HG02610 (cell line): ENCODE measurements around the gene ZFHX3.
A peak's percentile ranks its signal among the peaks of the same experiment; 100 is the strongest.
"Not testable (repeated sequence)": the region's sequence is repeated elsewhere in the genome, so short reads cannot be mapped to it uniquely, and the experiment has no call there.

ENCODE experiments used
- ATAC-seq: cut with Tn5 transposase; IDR thresholded peaks from one replicate; pipeline ENCODE4 v1.9.1; 2021; ENCODE audit warnings: mild to moderate bottlenecking, moderate library complexity; ENCODE audit not compliant: unreplicated experiment

ZFHX3 gene

DNA sequence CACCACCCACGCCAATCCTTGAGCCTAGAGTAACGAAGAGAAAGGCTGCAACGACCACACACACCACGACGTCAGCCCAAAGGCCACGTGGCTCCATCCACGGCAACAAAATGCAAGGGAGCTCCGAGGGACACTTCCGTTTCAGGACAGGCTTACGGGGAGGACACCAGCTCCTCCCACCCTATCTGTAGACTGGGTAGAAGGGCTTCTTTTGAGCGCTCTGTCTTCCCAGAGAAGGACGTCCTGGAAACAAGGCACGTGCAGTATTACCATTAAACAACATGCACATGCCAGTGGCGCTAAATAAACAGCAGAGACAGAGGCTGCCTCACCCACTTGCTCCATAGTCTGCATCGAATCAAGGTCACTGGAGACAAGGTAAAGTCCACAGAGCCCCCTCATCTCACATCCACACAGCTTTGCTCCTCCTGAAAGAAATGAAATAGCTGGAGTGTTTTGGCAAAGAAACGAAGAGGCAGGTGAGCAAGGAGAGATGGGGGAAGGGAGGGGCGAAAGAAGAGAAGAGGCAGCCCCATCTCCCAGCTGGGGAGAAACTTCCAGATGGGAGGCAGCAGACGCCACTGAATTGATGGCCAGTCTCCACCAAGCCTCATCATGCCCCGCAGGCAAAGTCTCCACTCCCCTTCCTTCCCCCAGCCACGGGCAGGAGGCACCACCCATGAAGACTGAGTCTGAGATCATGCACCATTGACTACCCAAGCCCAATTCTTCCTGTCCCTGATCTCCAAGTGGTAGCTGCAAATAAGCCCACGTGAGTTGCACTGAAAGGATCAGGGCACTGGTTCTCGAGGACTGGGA is 24.0 kb downstream of the ZFHX3 start:
- no peak for ATAC-seq

DNA sequence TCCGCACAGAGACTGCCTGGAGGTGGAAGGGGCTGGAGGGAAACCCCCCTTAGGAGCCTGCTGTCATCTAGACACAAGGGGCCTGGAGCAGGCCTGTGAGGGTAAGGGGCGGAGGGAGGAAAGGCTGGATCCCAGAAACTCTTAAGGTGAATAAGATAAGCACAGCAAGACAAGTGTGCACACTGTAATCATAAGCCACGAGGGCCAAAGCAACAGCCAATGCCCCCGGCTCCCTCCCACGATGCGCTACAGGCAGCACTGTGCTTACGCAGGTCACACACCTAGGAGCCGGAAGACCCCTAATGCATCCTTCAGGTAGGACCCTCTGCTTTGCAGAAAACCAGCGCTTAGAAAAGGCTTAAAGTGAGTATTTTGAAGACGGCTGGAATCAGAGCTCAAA is 24.6 kb downstream of the ZFHX3 start:
- no peak for ATAC-seq

DNA sequence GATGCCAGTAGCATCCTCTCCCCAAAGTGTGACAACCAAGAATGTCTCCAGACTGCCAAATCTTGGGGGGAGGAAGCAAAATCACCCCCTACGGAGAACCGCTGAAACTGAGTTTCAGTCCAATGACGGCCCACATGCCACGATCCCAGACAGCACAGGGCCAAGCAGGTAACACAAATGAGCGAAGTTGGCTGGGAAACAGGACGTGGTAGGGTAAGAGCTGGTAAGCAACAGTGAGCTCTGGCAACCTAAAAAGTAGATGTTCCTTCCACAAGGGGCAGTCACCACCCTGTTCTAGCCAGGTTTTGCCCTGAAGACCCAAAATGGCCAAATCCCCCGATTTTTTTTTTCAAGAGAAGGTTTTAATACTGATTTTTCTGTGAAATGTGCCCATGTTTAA is 25.4 kb downstream of the ZFHX3 start:
- no peak for ATAC-seq

DNA sequence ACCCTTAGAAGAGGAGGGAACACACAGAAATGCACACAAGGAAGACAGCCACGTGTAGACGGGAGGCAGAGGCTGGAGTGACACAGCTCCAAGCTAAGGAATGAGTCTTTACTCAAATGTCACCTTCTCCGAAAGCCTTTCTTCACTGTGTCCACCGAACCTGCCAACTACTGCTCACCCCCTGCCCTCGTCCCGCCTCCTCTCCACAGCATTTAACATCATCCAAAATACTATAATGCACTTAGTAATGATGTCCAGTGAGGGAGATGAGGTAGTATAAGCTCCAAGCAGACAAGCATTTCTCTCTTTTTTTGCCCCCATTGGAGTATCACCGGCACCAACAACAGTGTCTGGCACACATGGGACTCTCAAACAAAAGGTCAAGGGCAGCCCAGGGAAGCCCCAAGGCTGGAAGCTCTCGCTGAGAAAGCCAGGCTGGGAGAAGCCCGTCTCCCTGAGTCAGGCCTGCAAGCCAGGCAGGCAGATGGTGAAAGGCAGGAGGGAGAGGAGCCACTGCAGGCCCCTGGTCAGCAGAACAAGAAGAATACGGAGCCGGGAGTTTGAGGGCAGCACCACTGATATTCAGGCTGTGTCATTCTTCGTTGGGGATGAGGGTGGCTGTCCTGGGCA is 25.9 kb downstream of the ZFHX3 start:
- no peak for ATAC-seq

DNA sequence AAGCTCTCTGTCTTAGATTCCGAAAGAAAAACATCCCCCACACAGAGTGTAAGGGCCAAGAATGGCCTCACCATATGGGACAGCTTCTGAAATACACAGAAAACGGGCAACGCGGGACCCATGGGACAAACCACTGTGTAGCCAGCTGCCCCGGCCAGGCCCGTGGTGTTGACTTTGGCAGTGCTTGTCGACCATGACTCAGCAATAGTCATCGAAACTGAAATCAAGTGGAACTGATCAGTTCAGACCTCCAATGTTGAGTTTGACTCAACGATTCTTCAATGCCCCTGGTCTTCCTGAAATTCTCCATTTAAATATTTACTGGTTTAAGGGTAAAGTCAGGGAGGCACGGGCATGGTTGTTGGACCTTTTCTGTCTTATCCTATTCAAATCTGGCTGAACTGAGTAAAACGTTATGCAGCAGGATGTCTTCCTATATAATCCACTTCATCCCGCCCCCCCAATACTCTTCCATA is 27.5 kb downstream of the ZFHX3 start:
- ATAC-seq: no peak

DNA sequence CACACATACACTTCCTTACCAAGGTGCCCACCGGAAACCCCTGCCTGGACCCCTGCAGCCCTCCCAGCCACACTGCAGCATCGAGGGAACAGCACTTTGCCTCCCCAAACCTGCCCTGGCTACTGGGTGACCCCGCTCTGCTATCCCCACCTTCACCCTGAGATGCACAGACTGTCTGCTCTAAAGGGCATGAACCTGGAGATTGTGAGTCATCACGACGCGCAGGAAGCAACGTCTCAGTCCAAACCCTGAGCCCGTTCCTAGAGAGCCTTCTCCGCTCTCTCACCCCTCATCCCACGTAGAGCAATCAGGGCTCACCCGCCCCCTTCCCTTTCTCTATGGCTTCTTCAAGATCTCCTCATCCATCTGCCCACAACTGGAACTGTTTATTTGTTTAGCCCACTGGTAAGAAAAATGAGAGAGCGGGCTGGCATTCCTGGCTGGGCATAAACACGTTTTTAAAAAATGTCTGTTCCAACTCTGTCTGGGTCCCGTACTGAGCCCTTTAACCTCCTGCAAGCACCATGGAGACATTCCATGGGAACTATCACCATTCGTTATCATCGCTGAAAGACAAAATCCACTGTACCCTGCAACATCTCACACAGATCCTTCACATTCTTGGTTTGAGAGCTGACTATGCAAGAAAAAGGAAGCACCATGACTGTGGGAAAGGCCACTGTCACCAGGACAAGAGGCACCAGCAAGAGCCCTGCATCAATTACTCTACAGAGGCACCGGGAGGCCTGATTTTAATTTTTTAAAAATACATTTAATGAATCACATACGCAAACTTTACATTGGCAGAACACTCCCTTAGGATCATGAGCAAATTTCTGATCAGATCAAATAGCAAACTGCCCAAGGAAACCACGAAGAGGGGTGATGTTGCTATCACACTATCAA is 28.2 kb downstream of the ZFHX3 start:
- no peak for ATAC-seq

DNA sequence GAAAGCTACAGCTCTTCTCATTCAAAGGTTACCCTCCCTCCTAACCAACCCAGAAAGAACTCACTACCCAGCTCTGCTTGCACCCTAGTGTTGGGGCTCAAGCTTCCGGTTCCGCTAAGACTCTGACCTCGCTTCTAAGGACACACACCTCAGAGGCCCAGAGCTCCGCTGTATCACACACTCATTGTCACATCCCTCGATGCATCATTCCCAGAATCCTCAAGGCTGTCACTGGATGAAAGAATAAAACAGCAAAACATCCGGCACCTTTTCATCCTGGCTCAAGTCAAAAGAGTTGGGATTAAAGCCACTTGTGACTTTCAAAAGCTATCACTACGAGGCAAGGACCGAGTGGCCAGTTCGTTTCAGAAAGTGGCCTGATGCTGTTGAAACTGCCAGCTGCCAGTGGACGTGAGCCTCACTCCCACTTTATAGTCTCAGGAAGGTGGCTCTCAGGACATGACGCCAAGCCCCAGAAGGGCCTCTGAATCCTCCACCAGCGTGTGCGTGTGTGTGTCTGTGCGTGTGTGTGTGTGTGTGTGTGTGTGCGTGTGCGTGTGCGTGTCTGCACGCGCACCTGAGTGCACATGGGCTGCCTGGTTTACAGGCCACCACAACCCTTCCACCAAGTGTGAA is 29.0 kb downstream of the ZFHX3 start:
- ATAC-seq: no peak

DNA sequence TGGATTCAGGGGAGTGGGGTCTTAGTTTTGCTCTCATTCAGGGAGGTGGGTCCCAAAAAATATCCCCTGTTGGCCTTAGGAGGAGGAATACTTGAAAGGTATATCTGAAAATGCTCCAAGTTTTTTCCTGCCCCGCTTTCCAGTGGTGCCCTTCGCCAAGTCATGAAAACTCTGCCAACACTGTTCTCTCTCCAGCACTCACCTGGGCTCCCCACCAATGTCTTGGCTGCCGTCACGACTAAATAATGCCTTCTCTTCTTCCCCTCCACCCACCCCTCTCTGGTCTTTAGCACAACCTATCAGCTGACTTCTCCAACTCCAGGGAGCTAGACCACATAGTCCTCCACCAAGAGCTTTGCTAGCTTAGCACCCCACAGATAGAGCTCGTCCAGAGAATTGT is 30.6 kb downstream of the ZFHX3 start:
- ATAC-seq: no peak

DNA sequence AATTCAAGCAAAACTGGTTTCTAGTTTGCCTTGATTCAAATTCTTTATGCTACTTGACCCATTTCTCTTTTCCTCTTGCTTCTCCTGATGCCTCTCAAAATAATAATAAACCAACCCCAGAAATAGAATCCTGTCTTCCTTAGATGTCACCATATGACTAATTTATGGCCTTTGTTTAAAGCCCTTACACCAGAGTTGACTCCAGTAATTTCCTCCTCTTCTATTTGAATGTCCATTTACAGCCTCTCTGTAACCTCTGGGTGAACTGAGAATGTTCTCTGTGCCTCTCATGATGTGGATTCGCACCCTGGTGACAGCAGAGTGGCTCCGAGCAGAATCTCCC is 31.5 kb downstream of the ZFHX3 start:
- peak; percentile 75 for ATAC-seq

DNA sequence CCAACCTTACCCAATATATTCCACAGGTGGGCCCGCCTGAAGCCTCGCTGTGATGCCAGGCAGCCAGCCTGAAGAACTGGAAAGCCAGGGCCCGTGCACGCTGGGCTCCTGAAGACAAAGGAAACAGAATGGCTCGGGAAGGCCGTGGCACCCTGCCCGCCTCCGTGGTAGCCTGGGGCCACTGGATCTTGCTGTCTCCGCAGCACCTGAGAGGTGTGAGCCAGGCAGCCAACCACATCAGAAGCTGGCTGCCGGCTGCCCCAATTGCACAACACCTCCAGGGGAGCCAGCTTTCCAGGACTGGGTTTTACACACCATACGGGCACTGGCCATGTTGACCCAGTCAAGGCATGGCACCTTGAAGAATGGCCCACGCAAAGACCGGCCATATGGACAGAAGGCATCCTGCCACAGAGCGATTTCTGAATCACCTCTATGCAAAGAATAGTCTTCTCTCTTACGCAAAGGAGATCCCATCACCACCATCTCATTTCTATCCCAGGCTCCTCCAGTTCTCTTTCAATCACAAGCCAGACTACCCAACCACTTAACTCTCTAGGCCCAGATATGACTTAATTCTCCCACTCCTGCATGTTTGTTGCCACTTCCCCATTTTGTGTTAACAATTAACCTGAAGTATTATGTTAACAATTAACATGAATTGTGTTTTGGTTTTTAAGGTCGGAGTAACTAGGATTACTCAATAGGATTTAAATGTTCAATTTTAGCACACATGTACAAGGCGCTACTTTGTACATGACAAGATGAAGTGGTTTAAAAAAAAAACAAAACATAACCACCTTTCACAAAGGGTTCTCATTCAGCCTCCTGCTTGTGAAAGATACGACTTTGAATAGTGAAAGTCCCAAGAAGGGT is 32.1 kb downstream of the ZFHX3 start:
- peak; percentile 64 for ATAC-seq

DNA sequence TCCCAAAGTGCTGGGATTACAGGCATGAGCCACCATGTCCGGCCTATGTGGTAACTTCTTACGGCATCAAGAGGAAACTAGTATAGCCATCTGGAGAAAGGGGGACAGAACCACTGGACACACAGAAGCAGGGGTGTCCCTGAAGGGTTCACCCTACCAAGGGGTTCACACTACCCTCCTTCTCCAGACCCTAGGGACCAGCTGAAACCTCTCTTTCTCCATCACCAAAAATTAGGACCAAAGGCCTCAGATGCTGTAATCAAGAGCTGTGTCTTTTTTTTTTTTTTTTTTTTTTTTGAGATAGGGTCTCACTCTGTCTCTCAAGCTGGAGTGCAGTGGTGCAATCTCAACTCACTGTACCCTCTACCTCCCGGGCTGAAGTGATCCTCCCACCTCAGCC is 33.2 kb downstream of the ZFHX3 start:
- no peak for ATAC-seq

DNA sequence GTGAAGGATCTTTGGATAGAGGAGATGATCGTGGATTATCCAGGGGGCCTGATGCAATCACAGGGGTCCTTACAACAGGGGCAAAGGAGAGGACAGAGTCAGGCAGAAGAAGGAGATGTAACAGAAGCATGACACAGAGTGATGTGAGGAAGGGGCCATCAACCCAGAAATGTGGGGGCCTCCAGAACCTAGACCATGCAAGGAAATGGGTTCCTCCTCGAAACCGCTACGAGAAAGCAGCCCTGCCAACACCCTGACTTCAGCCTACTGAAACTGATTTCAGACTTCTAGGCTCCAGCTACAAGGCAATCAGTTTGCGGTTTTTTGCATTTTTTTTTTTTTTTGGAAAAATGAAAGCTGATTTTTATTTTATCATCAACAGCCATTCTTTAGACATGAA is 34.0 kb downstream of the ZFHX3 start:
- ATAC-seq: no peak

DNA sequence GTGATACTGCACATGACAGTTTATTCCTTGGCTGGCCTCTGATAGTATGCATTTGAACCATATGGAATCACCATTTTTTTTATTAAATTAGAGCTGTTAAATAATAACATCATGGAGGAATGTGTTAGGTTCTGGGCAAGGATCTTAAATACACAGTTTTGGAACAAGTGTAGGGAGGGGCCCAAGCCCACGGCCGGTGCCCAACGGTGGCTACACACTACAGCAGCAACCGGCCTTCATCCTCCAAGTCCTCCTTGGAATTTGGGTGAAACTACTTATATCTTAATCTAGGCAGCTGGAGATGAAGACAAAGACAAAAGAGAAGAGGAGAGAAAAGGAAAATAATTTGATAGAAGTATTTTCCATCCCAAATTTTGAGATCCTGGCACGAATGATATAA is 35.6 kb downstream of the ZFHX3 start:
- no peak for ATAC-seq

DNA sequence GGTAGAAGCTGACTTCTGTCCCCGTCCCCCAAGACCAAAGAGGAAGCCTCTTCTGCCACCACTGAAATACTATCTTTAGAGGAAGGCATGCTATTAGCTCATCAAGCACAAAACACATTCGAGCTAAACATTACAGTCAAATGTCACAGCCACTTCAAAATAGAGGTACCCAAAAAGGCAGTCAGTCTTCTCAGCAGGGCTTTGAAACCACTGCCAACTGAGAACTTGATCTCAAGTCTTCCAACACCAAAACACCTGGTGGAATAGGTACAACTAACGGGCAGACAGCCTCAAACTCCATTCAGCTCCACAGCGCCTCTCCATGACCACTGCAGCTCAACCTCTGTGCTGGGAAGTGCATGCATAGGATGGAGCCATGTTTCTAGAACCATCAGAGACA is 36.0 kb downstream of the ZFHX3 start:
- ATAC-seq: no peak

DNA sequence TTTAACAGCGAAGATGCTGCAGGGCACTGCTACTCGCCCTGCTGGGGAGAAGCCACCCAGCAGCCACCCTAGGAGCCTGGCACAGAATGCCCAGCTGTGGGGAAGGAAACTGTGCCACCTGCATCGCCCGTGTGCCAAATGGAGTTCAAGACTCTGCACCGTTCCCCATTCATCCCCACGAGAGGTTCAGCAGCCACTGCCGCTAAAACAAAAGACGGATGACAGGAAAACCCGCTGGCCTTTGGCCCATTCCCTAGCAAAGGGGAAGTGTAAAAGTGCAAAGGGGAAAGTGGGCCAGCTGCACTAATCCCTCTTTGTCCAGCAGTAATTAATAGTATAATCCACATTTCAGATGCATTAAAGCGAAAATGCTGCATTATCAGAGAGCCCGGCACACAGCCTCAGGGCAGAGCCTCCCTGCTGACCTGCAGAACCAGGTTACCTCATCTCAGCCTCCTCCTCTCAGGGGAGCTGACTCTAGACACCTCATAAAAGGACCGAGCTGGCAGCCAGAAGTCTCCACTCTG is 37.7 kb downstream of the ZFHX3 start:
- no peak for ATAC-seq

DNA sequence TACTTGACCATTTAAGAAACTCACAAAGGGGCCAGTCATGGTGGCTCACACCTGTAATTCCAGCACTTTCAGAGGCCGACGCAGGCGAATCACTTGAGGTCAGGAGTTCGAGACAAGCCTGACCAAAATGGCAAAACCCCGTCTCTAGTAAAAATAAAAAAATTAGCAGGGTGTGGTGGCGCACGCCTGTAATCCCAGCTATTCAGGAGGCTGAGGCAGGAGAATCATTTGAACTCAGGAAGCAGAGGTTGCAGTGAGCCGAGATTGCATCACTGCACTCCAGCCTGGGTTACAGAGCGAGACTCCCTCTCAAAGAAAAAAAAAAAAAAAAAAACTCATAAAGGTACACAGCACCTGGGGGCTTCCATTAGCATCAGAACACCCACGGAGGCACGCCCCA is 38.2 kb downstream of the ZFHX3 start:
- not testable (repeated sequence) for ATAC-seq

DNA sequence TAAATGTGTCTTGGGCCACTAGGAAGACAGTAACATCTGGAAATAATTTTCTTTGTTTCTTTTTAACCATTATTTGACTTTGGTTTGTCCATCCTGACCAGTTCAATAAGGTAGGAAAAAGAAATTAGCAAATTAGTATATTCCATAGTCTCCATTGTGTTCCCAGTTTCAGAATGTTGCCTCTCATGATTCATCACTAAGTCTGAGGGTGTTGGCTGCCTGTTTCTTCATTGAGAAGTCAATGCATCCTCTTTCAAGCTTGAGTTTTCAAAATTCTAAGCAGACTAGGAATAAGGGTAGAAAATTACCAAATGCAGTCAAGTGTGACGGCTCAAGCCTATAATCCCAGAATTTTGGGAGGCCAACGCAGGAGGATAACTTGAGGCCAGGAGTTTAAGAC is 41.9 kb downstream of the ZFHX3 start:
- no peak for ATAC-seq

DNA sequence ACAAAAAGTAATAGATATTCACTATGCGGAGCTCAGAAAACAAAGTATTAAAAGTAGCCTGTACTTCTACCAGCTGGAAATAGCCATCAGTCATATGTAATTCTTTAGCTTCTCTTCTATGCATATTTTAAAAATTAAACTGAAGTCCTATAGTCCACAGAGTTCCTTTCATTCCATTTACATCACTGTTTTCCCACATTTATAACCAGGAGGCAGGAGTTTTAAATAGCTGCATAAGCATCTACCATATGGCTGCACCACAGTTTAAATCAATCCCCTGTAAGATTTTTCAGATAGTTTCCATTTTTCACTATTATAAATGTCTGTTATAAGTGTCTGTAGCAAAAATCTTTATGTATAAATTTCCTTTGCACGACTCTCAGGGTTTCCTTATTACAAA is 45.1 kb downstream of the ZFHX3 start:
- ATAC-seq: no peak

DNA sequence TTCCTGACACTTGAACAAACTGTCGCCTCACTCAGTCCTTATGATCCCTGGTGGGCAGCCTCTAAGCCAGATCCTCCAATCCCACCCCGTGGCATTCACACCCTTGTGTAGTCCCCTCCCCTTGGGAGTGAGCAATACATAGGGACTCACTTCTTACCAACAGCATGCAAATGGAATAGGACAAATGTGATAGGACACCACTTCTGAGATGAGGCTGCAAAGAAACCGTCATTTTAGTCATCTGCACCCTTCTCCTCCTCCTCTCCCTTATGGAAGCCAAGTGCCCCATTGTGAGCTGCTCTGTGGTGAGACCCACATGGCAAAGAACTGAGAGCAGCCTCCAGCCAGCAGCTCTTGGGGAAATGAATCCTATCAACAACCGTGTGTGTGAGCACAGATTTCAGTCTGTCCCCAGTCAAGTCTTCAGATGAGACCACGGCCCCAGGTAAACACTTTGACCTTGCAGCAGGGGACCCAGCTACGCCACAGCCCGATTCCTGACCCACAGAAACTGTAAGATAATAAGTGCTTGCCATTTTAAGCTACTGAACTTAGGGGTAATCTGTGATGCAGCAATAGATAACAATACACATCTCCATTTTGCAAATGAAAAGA is 46.9 kb downstream of the ZFHX3 start:
- no peak for ATAC-seq
